ENCODE data around the gene C17orf114.

The C17orf114 gene

DNA sequence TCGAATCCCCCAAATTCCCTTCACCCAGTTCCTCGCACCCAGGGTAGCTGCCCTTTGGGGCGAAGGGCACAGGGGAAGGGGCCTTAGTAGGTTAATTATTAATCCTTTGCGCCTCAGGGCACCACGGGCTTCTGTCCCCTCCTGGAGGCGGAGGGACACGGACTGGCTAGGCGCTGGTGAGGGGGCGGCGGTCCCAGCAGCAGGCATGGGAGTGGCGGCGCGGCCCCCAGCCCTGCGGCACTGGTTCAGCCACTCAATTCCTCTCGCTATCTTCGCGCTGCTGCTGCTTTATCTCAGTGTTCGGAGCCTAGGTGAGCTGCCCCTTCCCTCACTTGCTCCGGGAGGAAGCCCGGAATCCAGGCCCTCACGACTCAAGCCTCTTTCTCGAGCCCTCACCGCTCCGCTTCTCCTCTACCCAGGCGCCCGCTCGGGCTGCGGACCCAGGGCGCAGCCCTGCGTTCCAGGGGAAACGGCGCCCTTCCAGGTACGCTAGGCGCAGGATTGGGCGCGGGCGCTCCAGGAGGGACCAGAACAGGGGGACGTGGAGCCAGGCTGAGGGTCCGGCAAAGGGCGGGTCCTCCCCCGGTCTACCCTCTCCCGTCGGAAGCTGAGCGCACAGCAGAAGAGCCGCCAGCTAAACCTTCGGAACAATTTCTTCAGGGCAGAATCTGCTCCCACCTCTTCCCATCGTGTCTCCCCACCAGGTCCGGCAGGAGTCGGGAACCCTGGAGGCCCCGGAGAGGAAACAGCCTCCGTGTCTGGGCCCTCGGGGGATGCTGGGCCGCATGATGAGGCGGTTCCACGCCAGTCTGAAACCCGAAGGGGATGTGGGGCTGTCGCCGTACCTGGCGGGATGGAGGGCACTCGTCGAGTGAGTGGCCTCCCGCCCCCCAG, 13.1 kb downstream of the C17orf114 start, which contains the start of gene GLTPD2 (continued):
- TF ChIP-seq, protein P1, sequence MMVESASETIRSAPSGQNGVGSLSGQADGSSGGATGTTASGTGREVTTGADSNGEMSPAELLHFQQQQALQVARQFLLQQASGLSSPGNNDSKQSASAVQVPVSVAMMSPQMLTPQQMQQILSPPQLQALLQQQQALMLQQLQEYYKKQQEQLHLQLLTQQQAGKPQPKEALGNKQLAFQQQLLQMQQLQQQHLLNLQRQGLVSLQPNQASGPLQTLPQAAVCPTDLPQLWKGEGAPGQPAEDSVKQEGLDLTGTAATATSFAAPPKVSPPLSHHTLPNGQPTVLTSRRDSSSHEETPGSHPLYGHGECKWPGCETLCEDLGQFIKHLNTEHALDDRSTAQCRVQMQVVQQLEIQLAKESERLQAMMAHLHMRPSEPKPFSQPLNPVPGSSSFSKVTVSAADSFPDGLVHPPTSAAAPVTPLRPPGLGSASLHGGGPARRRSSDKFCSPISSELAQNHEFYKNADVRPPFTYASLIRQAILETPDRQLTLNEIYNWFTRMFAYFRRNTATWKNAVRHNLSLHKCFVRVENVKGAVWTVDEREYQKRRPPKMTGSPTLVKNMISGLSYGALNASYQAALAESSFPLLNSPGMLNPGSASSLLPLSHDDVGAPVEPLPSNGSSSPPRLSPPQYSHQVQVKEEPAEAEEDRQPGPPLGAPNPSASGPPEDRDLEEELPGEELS (CRISPR knock-in tag; IDR thresholded peaks at IDR 0.05): peak; percentile 75
- TF ChIP-seq HIVEP1 (CRISPR knock-in tag; IDR thresholded peaks at IDR 0.05) (peak; percentile 48; the same call in 1 of the 2 replicates), SP4 (CRISPR knock-in tag; IDR thresholded peaks at IDR 0.05) (peak; percentile 60; the same call in 1 of the 2 replicates), ZNF557 (CRISPR knock-in tag; IDR thresholded peaks at IDR 0.05) (peak; percentile 45; the same call in 1 of the 2 replicates), CREB1 (IDR thresholded peaks at IDR 0.05) (no peak), CREB1 (CRISPR knock-in tag; IDR thresholded peaks at IDR 0.05) (peak; percentile 32; the same call in 1 of the 2 replicates), HNRNPUL1 (IDR thresholded peaks at IDR 0.05; ENCODE audit: low read depth, low read length) (peak; percentile 82), ZNF274 (CRISPR knock-in tag; IDR thresholded peaks at IDR 0.05) (peak; percentile 61; the same call in 1 of the 2 replicates), PCBP1 (IDR thresholded peaks at IDR 0.05; ENCODE audit: borderline replicate concordance, low read depth, low read length) (0 out of 2 replicates have a peak, but pooled peaks have one; percentile 67), ZNF768 (CRISPR knock-in tag; IDR thresholded peaks at IDR 0.05) (peak; percentile 33; the same call in 1 of the 2 replicates), NR2F6 (IDR thresholded peaks at IDR 0.05) (peak; percentile 85), NR2F6 (CRISPR knock-in tag; IDR thresholded peaks at IDR 0.05) (peak; percentile 82)
- TF ChIP-seq, protein P2, sequence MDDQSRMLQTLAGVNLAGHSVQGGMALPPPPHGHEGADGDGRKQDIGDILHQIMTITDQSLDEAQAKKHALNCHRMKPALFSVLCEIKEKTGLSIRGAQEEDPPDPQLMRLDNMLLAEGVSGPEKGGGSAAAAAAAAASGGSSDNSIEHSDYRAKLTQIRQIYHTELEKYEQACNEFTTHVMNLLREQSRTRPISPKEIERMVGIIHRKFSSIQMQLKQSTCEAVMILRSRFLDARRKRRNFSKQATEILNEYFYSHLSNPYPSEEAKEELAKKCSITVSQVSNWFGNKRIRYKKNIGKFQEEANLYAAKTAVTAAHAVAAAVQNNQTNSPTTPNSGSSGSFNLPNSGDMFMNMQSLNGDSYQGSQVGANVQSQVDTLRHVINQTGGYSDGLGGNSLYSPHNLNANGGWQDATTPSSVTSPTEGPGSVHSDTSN (CRISPR knock-in tag; IDR thresholded peaks at IDR 0.05; ENCODE audit: borderline replicate concordance): 0 out of 2 replicates have a peak, but pooled peaks have one; percentile 63
- TF ChIP-seq, protein P3, sequence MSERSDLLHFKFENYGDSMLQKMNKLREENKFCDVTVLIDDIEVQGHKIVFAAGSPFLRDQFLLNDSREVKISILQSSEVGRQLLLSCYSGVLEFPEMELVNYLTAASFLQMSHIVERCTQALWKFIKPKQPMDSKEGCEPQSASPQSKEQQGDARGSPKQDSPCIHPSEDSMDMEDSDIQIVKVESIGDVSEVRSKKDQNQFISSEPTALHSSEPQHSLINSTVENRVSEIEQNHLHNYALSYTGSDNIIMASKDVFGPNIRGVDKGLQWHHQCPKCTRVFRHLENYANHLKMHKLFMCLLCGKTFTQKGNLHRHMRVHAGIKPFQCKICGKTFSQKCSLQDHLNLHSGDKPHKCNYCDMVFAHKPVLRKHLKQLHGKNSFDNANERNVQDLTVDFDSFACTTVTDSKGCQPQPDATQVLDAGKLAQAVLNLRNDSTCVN (CRISPR knock-in tag; IDR thresholded peaks at IDR 0.05; ENCODE audit: borderline replicate concordance): peak; percentile 49; the same call in 1 of the 2 replicates
- TF ChIP-seq, protein P4, sequence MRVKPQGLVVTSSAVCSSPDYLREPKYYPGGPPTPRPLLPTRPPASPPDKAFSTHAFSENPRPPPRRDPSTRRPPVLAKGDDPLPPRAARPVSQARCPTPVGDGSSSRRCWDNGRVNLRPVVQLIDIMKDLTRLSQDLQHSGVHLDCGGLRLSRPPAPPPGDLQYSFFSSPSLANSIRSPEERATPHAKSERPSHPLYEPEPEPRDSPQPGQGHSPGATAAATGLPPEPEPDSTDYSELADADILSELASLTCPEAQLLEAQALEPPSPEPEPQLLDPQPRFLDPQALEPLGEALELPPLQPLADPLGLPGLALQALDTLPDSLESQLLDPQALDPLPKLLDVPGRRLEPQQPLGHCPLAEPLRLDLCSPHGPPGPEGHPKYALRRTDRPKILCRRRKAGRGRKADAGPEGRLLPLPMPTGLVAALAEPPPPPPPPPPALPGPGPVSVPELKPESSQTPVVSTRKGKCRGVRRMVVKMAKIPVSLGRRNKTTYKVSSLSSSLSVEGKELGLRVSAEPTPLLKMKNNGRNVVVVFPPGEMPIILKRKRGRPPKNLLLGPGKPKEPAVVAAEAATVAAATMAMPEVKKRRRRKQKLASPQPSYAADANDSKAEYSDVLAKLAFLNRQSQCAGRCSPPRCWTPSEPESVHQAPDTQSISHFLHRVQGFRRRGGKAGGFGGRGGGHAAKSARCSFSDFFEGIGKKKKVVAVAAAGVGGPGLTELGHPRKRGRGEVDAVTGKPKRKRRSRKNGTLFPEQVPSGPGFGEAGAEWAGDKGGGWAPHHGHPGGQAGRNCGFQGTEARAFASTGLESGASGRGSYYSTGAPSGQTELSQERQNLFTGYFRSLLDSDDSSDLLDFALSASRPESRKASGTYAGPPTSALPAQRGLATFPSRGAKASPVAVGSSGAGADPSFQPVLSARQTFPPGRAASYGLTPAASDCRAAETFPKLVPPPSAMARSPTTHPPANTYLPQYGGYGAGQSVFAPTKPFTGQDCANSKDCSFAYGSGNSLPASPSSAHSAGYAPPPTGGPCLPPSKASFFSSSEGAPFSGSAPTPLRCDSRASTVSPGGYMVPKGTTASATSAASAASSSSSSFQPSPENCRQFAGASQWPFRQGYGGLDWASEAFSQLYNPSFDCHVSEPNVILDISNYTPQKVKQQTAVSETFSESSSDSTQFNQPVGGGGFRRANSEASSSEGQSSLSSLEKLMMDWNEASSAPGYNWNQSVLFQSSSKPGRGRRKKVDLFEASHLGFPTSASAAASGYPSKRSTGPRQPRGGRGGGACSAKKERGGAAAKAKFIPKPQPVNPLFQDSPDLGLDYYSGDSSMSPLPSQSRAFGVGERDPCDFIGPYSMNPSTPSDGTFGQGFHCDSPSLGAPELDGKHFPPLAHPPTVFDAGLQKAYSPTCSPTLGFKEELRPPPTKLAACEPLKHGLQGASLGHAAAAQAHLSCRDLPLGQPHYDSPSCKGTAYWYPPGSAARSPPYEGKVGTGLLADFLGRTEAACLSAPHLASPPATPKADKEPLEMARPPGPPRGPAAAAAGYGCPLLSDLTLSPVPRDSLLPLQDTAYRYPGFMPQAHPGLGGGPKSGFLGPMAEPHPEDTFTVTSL (CRISPR knock-in tag; IDR thresholded peaks at IDR 0.05; ENCODE audit: borderline replicate concordance): no peak; the same call in 1 of the 2 replicates
- TF ChIP-seq, protein P5, sequence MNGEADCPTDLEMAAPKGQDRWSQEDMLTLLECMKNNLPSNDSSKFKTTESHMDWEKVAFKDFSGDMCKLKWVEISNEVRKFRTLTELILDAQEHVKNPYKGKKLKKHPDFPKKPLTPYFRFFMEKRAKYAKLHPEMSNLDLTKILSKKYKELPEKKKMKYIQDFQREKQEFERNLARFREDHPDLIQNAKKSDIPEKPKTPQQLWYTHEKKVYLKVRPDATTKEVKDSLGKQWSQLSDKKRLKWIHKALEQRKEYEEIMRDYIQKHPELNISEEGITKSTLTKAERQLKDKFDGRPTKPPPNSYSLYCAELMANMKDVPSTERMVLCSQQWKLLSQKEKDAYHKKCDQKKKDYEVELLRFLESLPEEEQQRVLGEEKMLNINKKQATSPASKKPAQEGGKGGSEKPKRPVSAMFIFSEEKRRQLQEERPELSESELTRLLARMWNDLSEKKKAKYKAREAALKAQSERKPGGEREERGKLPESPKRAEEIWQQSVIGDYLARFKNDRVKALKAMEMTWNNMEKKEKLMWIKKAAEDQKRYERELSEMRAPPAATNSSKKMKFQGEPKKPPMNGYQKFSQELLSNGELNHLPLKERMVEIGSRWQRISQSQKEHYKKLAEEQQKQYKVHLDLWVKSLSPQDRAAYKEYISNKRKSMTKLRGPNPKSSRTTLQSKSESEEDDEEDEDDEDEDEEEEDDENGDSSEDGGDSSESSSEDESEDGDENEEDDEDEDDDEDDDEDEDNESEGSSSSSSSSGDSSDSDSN (CRISPR knock-in tag; IDR thresholded peaks at IDR 0.05): peak; percentile 86
